ENCODE results near the gene AKT2.
"Not testable (repeated sequence)": the region's sequence is repeated elsewhere in the genome, so short reads cannot be mapped to it uniquely, and the experiment has no call there.

Gene AKT2
- total RNA-seq = 139 to 164 (median 159) reads per million in 3 experiments

GRCh38 chr19:40284501-40285352, at the start of gene AKT2:
TSS of gene AKT2 (minus strand) at chr19:40285345. CDS start at chr19:40265267, 20,078 bp downstream.
- DNase-seq = peak; percentile 73

GRCh38 chr19:40333083-40333482, 47.9 kb upstream of the AKT2 start:
- not testable (repeated sequence) for DNase-seq

GRCh38 chr19:40332669-40333068, 47.5 kb upstream of the AKT2 start:
- DNase-seq = no peak

GRCh38 chr19:40331052-40331451, 45.9 kb upstream of the AKT2 start:
- no peak for DNase-seq

- DNase-seq = no peak
Measured at GRCh38 chr19:40326201-40326600, 41.1 kb upstream of the AKT2 start.

- no peak for DNase-seq
Measured at GRCh38 chr19:40323705-40324104, 38.6 kb upstream of the AKT2 start.

- no peak for DNase-seq
Measured at GRCh38 chr19:40322951-40323615, 37.9 kb upstream of the AKT2 start.

- DNase-seq = no peak
Measured at GRCh38 chr19:40322271-40322610, 37.1 kb upstream of the AKT2 start.

- no peak for DNase-seq
Measured at GRCh38 chr19:40321566-40322270, 36.6 kb upstream of the AKT2 start.

- no peak for DNase-seq
Measured at GRCh38 chr19:40321076-40321475, 35.9 kb upstream of the AKT2 start.

- DNase-seq = no peak
Measured at GRCh38 chr19:40320558-40320935, 35.4 kb upstream of the AKT2 start.

GRCh38 chr19:40317338-40317737, 32.2 kb upstream of the AKT2 start:
- no peak for DNase-seq

GRCh38 chr19:40315812-40316470, 30.8 kb upstream of the AKT2 start:
- no peak for DNase-seq

GRCh38 chr19:40314656-40315055, 29.5 kb upstream of the AKT2 start:
- DNase-seq = no peak

GRCh38 chr19:40313229-40313983, 28.3 kb upstream of the AKT2 start:
- no peak for DNase-seq

GRCh38 chr19:40312533-40312932, 27.4 kb upstream of the AKT2 start:
- no peak for DNase-seq

- DNase-seq = no peak
Measured at GRCh38 chr19:40309666-40310065, 24.5 kb upstream of the AKT2 start.

GRCh38 chr19:40305403-40305802, 20.3 kb upstream of the AKT2 start:
- peak; percentile 63 for DNase-seq

GRCh38 chr19:40304306-40304705, 19.2 kb upstream of the AKT2 start:
- DNase-seq = no peak

GRCh38 chr19:40303765-40304164, 18.6 kb upstream of the AKT2 start:
- DNase-seq = no peak

- no peak for DNase-seq
Measured at GRCh38 chr19:40302224-40303011, 17.3 kb upstream of the AKT2 start.

GRCh38 chr19:40300668-40301067, 15.5 kb upstream of the AKT2 start:
- DNase-seq = no peak
